PC-3 (cell line): Measurements from ENCODE around the gene ZC3H4. TPM values are rescaled to one million over a fixed set of nuclear protein-coding genes. Genes with fewer than 3 reads are reported as not detected.

Source experiments
- ATAC-seq: fragments of 200-7000 bp; cut with Tn5 transposase; 2 replicates; pipeline ENCODE4 v1.9.1; 2020; ENCODE audit warnings: mild to moderate bottlenecking, moderate library complexity
- BruUV-seq: library from RNA; stranded (reverse); fragments of 400-500 nt; replicated peaks from 2 replicates; lab custom pipeline; 2021; lab: Mats Ljungman, UMichigan
- CTCF ChIA-PET: fragments of 300-600 bp; sonication (Branson Sonifier 250); formaldehyde crosslinking; loops from one replicate; lab custom pipeline; 2022; ENCODE audit warnings: antibody characterized with exemption; lab: Charles Lee
- POLR2A ChIA-PET: fragments of 300-600 bp; sonication (Branson Sonifier 250); formaldehyde crosslinking; loops from one replicate; lab custom pipeline; 2022; ENCODE audit warnings: antibody characterized with exemption; ENCODE audit not compliant: unreplicated experiment; lab: Charles Lee
- DNase-seq: peaks from one replicate; pipeline ENCODE4 v3.0.0-alpha.2; 2015
- H2AFZ ChIP-seq: fragments of 300-600 bp; sonication (generic); 2 replicates; pipeline ENCODE4 v1.6.0; 2016; ENCODE audit warnings: antibody characterized with exemption, low read length
- H3F3A ChIP-seq: fragments of 300-600 bp; sonication (generic); one replicate; pipeline ENCODE4 v1.6.0; 2017; ENCODE audit warnings: antibody characterized with exemption, low read length, control low read depth, mild to moderate bottlenecking; ENCODE audit not compliant: unreplicated experiment
- H3K27ac ChIP-seq: fragments of 300-600 bp; sonication (generic); 2 replicates; pipeline ENCODE4 v1.5.1; 2016; ENCODE audit warnings: mild to moderate bottlenecking, low read length
- H3K27me3 ChIP-seq: fragments of 300-600 bp; sonication (generic); 2 replicates; pipeline ENCODE4 v1.6.1; 2016; ENCODE audit warnings: low read length, mixed read lengths
- H3K36me3 ChIP-seq: fragments of 300-600 bp; sonication (generic); 2 replicates; pipeline ENCODE4 v1.6.1; 2016; ENCODE audit warnings: low read depth, mixed run types, low read length, mixed read lengths
- H3K4me1 ChIP-seq: fragments of 300-600 bp; sonication (generic); 2 replicates; pipeline ENCODE4 v1.5.1; 2016; ENCODE audit warnings: low read length; ENCODE audit not compliant: insufficient read depth
- H3K4me2 ChIP-seq: fragments of 300-600 bp; sonication (generic); 2 replicates; pipeline ENCODE4 v1.6.0; 2016; ENCODE audit warnings: low read length
- H3K4me3 ChIP-seq: fragments of 300-600 bp; sonication (generic); 2 replicates; pipeline ENCODE4 v1.5.1; 2016; ENCODE audit warnings: mild to moderate bottlenecking, low read length, mixed read lengths
- H3K79me2 ChIP-seq: fragments of 300-600 bp; sonication (generic); 2 replicates; pipeline ENCODE4 v1.6.1; 2017; ENCODE audit warnings: low read length, mixed read lengths
- H3K9ac ChIP-seq: fragments of 300-600 bp; sonication (generic); 2 replicates; pipeline ENCODE4 v1.6.0; 2016; ENCODE audit warnings: mild to moderate bottlenecking, low read length
- H3K9me2 ChIP-seq: fragments of 300-600 bp; sonication (generic); replicated peaks from 2 replicates; pipeline ENCODE4 v1.6.1; 2016; ENCODE audit warnings: mixed run types, low read length, mixed read lengths
- H3K9me3 ChIP-seq: fragments of 300-600 bp; sonication (generic); 2 replicates; pipeline ENCODE4 v1.6.1; 2016; ENCODE audit warnings: low read length, mixed read lengths
- H4K20me1 ChIP-seq: fragments of 300-600 bp; sonication (generic); 2 replicates; pipeline ENCODE4 v1.6.1; 2016; ENCODE audit warnings: low read length, mixed read lengths
- CTCF ChIP-seq: fragments of 300-600 bp; sonication (generic); conservative IDR thresholded peaks from 2 replicates; pipeline ENCODE4 v1.5.1; 2017; ENCODE audit warnings: antibody characterized with exemption, low read depth, mild to moderate bottlenecking, low read length
- EZH2 ChIP-seq: fragments of 300-600 bp; sonication (generic); IDR thresholded peaks from one replicate; pipeline ENCODE4 v1.6.1; 2017; ENCODE audit warnings: antibody characterized with exemption, mild to moderate bottlenecking, low read length; ENCODE audit not compliant: unreplicated experiment
- EZH2phosphoT487 ChIP-seq: fragments of 300-600 bp; sonication (generic); IDR thresholded peaks from 2 replicates; pipeline ENCODE4 v1.6.1; 2018; ENCODE audit warnings: mild to moderate bottlenecking, antibody characterized with exemption, low read length, borderline replicate concordance
- intact Hi-C: fragments of 100-400 bp; cut with micrococcal nuclease; formaldehyde crosslinking; loops from 2 replicates; pipeline ENCODE4 v1.9.0; 2023
- total RNA-seq: library from RNA; depleted of rRNA; stranded (reverse); fragments of >200 nt; gene quantifications from 2 replicates; pipeline ENCODE4 v1.2.3, GENCODE V29; 2014

ZC3H4 gene
- total RNA-seq, 1 experiment from 2014 or later = 13.4 TPM

DNA sequence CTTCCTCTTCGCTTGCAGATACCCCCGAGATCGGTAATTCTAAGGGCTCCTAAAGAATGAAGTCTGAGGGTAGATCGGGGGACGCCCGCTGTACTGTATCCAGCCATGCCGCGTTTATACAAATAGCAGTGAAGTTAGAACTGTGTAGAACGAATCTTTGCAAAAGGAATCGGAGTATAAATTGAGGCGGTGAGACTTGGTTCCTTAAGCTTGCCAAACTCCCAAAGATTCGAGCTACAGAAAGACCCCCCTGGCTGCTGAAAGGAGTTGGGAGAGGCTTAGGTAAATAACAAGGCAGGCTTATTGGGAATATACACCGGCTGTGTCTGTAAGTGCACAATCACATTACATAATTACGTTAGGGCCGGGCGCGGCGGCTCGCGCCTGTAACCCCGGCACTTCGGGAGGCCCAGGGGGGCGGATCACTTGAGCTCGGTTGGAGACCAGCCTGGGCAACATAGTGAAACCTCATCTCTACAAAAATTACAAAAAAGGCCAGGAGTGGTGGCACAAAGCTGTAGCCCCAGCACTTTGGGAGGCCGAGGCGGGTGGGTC, 77.4 kb downstream of the ZC3H4 start:
- Histone ChIP-seq H3K4me1 (peaks cover 7% of the 10 kb centered on the region; the same call in 1 of the 2 replicates), H2AFZ (peak overlapping the region; percentile 83), H3K9me3 (no peaks in the 10 kb centered on the region), H3K9me2 (no peaks in the 10 kb centered on the region), H4K20me1 (no peaks in the 10 kb centered on the region), H3K4me2 (peak overlapping the region; percentile 86), H3K79me2 (no peaks in the 10 kb centered on the region), H3K27me3 (no peaks in the 10 kb centered on the region), H3K9ac (peak overlapping the region; percentile 46; the same call in 1 of the 2 replicates), H3F3A (no peaks in the 10 kb centered on the region), H3K4me3 (peak overlapping the region; percentile 67), H3K36me3 (no peaks in the 10 kb centered on the region), H3K27ac (peak overlapping the region; percentile 84; the same call in 1 of the 2 replicates)
- ChIA-PET CTCF (interaction anchor here (0.7 kb wide), 1 partner anchor 43 kb away, joined by 3 read pairs; no protein-coding TSS in a partner anchor), POLR2A (no interaction called here)
- TSS peak; percentile 84 for BruUV-seq
- peak; percentile 25 for DNase-seq
- intact Hi-C loops = loop anchor here (5.0 kb wide), 1 partner anchor 91 kb away; no protein-coding TSS in a partner anchor
- ATAC-seq = peak; percentile 42
- TF ChIP-seq EZH2phosphoT487 (no peak), CTCF (0 out of 2 replicates have a peak, but pooled peaks have one; percentile 13), EZH2 (no peak)

DNA sequence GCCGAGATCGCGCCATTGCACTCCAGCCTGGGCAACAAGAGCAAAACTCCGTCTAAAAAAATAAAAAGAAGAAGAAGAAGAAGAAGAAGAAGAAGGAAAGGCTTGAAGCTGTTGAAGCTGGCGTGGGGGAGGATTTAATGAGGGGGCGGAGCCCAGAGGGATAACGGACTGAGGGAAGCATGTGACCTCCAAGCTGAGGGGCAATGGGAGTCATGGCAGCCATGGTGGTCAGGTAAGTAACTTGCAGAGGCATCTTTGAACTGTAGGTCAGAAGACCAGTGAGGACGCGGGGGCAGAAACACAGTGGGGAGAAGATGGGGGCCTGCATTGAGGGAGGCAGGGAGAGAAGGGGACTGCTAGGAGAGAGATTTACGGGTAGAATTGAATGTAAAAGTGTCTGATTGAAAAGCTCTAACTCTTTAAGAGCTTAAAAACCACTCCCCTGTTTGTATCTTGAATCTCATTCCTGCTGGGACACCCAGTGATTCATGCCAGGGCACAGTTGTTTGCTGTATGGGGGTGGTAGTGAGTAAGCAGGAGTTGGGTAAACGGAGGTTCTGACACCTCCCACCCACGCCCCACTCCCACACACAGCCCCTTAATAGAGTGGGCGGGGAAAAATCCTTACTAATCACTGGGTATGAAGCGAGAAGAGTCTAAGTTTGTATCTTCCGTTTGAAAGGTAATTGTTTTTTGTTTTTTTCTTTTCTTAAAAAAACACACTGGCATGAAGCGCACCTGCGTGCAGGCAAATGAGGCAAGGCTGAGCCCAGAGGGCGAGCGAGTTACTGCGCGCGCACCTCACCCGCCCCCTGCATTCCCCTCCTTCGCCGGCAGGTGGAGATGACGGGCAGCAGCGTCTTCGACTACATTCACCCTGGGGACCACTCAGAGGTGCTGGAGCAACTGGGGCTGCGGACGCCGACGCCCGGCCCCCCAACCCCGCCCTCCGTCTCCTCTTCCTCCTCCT, 78.2 kb downstream of the ZC3H4 start:
- H3K4me1 ChIP-seq = peaks cover 7% of the 10 kb centered on the region; the same call in 1 of the 2 replicates
- H3K27ac ChIP-seq = peak overlapping the region; percentile 84
- peak; percentile 90 for ATAC-seq
- H3K36me3 ChIP-seq = no peaks in the 10 kb centered on the region
- no peaks in the 10 kb centered on the region for H3K9me3 ChIP-seq
- peak; percentile 72 for TF ChIP-seq CTCF
- no peak for TF ChIP-seq EZH2
- peak; percentile 86 for DNase-seq
- H3F3A ChIP-seq = no peaks in the 10 kb centered on the region
- intact Hi-C loops = loop anchor here (5.0 kb wide), 1 partner anchor 92 kb away; no protein-coding TSS in a partner anchor
- peak overlapping the region; percentile 86 for H3K4me2 ChIP-seq
- BruUV-seq = TSS peak; percentile 46
- H4K20me1 ChIP-seq = no peaks in the 10 kb centered on the region
- peak overlapping the region; percentile 46 for H3K9ac ChIP-seq
- H3K9me2 ChIP-seq = no peaks in the 10 kb centered on the region
- H3K79me2 ChIP-seq = no peaks in the 10 kb centered on the region
- H2AFZ ChIP-seq = peak overlapping the region; percentile 83
- ChIA-PET CTCF (interaction anchor here (0.5 to 1.0 kb wide), 4 partner anchors 22 to 209 kb away, joined by 3 to 4 read pairs (median 3); no protein-coding TSS in a partner anchor), POLR2A (interaction anchor here (0.6 to 1.0 kb wide), 4 partner anchors 10 to 209 kb away, joined by 3 to 6 read pairs (median 4); no protein-coding TSS in a partner anchor)
- peak overlapping the region; percentile 67 for H3K4me3 ChIP-seq
- no peaks in the 10 kb centered on the region for H3K27me3 ChIP-seq
